IPS DF 6.9 (cell line): ENCODE data around the gene CLVS2.

Source experiments
- DNase-seq: peaks from one replicate; pipeline ENCODE4 v3.0.0-alpha.2; 2013; ENCODE audit warnings: low read depth, low spot score
- H3K27ac ChIP-seq: one replicate; pipeline ENCODE4 v1.5.1; 2013; ENCODE audit warnings: low read length, control low read depth
- H3K27me3 ChIP-seq: 2 replicates; pipeline ENCODE4 v1.6.1; 2013; ENCODE audit warnings: mild to moderate bottlenecking, low read length; ENCODE audit not compliant: control insufficient read depth, insufficient read depth
- H3K36me3 ChIP-seq: 2 replicates; pipeline ENCODE4 v1.6.1; 2013; ENCODE audit warnings: low read length; ENCODE audit not compliant: control insufficient read depth, insufficient read depth
- H3K4me1 ChIP-seq: 2 replicates; pipeline ENCODE4 v1.6.1; 2013; ENCODE audit warnings: low read length; ENCODE audit not compliant: control insufficient read depth, insufficient read depth
- H3K4me3 ChIP-seq: 2 replicates; pipeline ENCODE4 v1.5.1; 2013; ENCODE audit warnings: mild to moderate bottlenecking, low read length
- H3K9me3 ChIP-seq: 2 replicates; pipeline ENCODE4 v1.6.1; 2013; ENCODE audit warnings: low read length, inconsistent platforms; ENCODE audit not compliant: control insufficient read depth, insufficient read depth
- WGBS: extraction: QIAGEN DNeasy Blood & Tissue Kit; methylation state at CpG from one replicate; pipeline ENCODE4 v1.1.7; 2013; ENCODE audit warnings: mixed read lengths, missing lambda C conversion rate; ENCODE audit not compliant: insufficient read length, insufficient coverage; 5-methylcytosine and 5-hydroxymethylcytosine counted together

Gene CLVS2

DNA sequence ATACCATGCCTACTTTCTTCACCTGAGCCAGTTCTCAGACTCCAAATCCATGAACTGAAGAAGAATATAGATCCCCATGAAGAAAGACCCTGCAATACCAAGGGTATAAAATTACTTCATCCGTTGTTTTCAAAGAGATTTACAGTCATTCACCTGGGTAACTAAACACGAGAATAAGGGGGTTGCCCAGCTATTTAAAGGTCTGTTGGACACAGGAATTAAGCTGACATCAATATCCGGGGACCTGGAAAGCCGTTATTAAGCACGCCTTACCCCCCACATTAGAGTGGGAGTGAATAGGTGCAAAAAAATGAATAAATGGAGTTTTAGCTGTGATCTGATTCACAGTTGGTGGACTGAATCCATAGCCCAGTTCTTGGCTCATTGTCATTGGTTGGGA is 28.9 kb downstream of the CLVS2 start:
- Histone ChIP-seq H3K27me3 (no peaks in the 10 kb centered on the region), H3K27ac (no peak overlapping the region)
- no CpG with 5 or more reads among the region's 5 CpGs for WGBS

DNA sequence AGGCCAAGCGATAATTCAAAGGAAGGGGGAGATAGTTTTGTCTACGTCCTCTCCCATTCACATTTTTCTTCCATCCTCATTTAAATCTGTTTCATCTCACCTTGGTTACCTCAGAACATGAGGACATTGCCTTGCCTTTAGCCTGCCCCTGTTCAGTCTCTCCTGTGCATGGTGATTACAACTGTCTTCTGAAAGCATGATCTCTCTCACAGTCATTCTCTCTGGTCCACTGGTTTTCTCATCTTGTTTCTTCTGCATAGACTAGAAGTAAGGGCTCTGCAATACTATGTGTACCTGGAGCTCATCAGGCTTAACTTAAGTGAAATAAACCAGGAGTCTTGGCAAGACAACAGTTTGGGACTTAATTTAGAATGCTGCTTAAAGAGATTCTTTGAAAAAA is 31.4 kb downstream of the CLVS2 start:
- Histone ChIP-seq H3K36me3 (no peaks in the 10 kb centered on the region), H3K27me3 (no peaks in the 10 kb centered on the region), H3K27ac (no peak overlapping the region), H3K4me1 (no peaks in the 10 kb centered on the region), H3K9me3 (no peaks in the 10 kb centered on the region), H3K4me3 (no peak overlapping the region)
- WGBS: no CpG with 5 or more reads among the region's 2 CpGs
- DNase-seq: no peak

More for the DNA sequence above, 28.9 kb downstream of the CLVS2 start:
- no peak overlapping the region for H3K4me3 ChIP-seq
- no peaks in the 10 kb centered on the region for H3K4me1 ChIP-seq
- DNase-seq: no peak
- H3K36me3 ChIP-seq: no peaks in the 10 kb centered on the region
- H3K9me3 ChIP-seq: no peaks in the 10 kb centered on the region

DNA sequence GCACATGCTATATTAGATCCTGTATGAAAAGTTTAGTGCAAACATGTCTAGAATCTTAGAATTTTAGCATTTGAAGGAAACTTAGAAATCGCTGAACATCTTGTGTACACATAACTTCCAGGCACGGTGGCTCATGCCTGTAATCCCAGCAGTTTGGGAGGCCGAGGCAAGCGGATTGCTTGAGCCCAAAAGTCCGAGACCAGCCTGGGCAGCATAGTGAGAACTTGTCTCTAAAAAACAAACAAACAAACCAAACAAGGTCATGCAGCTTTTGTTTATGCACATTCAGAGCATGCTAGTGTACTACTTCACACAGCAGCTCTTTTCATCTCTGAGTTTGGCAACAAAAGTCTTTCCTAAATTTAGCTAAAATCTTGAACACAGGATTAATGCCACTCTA is 32.2 kb downstream of the CLVS2 start:
- Histone ChIP-seq H3K4me1 (no peaks in the 10 kb centered on the region), H3K27ac (no peak overlapping the region), H3K4me3 (no peak overlapping the region), H3K9me3 (no peaks in the 10 kb centered on the region), H3K36me3 (no peaks in the 10 kb centered on the region), H3K27me3 (no peaks in the 10 kb centered on the region)
- no peak for DNase-seq
- WGBS: no CpG with 5 or more reads among the region's 5 CpGs

DNA sequence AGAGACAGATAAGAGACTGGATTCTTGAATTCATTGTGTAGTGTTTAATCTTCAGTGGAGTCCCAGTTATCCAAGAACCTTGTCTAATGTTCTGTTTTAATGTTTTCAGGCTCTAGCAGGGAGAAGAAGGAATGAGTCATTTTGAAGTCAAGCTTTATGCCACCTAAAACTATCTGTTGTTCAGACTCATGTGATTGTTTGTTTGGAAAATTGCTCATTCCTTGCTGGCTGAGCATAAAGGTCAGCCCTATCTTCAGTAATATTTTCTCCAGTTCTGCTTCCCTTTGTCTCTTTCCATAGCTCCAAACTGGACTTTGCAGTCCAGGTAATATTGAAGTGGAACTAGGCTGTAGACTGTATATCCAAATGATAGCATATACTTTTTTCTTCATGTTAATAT is 34.2 kb downstream of the CLVS2 start:
- Histone ChIP-seq H3K4me1 (no peaks in the 10 kb centered on the region), H3K27me3 (no peaks in the 10 kb centered on the region), H3K36me3 (no peaks in the 10 kb centered on the region), H3K27ac (no peak overlapping the region), H3K4me3 (no peak overlapping the region), H3K9me3 (no peaks in the 10 kb centered on the region)
- no peak for DNase-seq

DNA sequence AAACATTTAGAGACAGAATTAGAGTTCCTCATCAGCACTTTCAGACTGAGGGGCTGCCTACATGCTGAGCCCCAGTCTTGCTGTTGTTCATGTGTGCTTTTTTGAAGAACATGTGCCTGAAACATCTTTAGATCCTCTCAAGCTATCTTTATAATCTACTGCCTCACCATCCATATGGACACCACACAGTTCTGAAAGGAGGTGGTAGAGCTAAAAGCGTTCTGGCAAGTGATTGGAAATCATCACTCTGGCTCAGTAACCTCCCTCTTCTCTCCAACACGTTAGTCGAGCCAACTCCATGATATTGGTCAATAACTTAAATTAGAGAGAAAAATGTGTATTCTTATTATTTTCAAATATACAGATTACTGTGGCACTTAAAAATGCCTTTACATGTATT is 40.6 kb downstream of the CLVS2 start:
- no peak for DNase-seq
- Histone ChIP-seq H3K27me3 (no peaks in the 10 kb centered on the region), H3K27ac (no peak overlapping the region), H3K9me3 (no peaks in the 10 kb centered on the region), H3K36me3 (no peaks in the 10 kb centered on the region), H3K4me3 (no peak overlapping the region), H3K4me1 (no peaks in the 10 kb centered on the region)
- no CpG with 5 or more reads among the region's 3 CpGs for whole genome bisulfite sequencing

DNA sequence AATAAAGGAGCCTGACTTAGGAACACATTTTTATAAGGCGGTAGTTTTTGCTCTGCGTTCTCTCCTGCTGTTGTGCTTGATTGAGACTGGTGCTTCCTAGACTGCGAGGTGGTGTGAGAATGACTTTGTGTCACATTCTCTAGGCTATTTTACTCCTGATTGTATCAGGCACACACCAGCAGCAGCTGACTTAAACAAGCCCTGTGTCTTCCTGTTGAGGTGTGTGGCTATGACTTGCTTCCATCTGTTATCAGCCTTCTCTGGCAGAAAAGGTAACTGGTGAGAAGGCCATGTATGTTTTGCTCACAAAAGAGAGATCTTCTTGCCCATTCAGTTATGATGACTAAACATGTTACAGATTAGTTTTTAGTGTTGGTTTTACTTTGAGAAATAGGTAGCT is 43.4 kb downstream of the CLVS2 start:
- Histone ChIP-seq H3K9me3 (no peaks in the 10 kb centered on the region), H3K4me1 (no peaks in the 10 kb centered on the region), H3K27me3 (no peaks in the 10 kb centered on the region), H3K4me3 (no peak overlapping the region), H3K36me3 (no peaks in the 10 kb centered on the region), H3K27ac (no peak overlapping the region)
- no peak for DNase-seq
- WGBS: no CpG with 5 or more reads among the region's 3 CpGs

DNA sequence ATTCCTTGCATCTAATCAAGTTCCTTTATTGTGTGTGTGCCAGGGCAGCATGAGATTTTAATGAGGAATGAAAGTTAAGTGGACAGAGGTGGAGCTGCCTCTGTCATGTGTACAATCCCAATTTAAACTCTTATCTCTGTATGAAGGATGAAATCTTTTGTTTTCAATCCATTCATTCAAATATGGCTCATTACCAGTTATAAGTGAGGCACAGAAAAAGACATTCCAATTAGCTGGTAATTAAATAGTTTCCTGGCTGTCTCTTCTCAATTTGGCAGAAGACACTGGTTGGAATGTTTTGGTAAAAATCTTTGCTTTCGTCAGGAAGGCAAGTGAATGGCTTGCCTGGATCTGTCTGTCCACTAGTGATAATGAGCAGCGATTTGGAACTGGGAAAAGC is 46.4 kb downstream of the CLVS2 start:
- H3K27me3 ChIP-seq: no peaks in the 10 kb centered on the region
- no peak overlapping the region for H3K27ac ChIP-seq
- no peak for DNase-seq
- H3K4me3 ChIP-seq: no peak overlapping the region
- H3K36me3 ChIP-seq: no peaks in the 10 kb centered on the region
- H3K4me1 ChIP-seq: no peaks in the 10 kb centered on the region
- WGBS: no CpG with 5 or more reads among the region's 2 CpGs
- H3K9me3 ChIP-seq: no peaks in the 10 kb centered on the region

DNA sequence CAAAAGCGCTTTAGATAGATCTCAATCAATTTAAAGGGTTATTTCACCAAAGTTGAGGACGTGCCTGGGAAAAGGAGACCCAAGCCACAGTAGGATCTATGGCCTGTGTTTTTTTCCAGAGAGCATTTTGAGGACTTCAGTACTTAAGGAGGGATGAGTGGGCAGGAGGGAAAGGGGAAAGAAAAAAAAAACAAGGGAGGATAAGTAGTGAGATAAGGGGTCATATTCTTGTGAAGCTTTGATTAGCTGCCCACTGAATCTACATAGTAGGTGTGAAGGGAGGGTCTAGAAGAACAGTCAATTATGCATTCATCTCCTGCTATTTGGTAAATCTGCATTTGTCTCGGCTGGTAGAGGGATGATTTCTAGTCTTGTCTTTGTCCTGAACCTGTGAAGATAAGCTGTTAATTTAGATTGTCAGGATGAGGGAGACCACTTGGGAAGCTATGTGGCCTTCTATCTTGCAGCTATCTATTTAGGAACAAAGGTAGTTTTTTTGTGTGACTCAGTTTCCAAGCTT is 48.4 kb downstream of the CLVS2 start:
- DNase-seq: no peak
- no peaks in the 10 kb centered on the region for H3K4me1 ChIP-seq
- H3K27me3 ChIP-seq: no peaks in the 10 kb centered on the region
- H3K27ac ChIP-seq: no peak overlapping the region
- H3K4me3 ChIP-seq: no peak overlapping the region
- no peaks in the 10 kb centered on the region for H3K36me3 ChIP-seq
- WGBS: no CpG with 5 or more reads among the region's 3 CpGs
- H3K9me3 ChIP-seq: no peaks in the 10 kb centered on the region

DNA sequence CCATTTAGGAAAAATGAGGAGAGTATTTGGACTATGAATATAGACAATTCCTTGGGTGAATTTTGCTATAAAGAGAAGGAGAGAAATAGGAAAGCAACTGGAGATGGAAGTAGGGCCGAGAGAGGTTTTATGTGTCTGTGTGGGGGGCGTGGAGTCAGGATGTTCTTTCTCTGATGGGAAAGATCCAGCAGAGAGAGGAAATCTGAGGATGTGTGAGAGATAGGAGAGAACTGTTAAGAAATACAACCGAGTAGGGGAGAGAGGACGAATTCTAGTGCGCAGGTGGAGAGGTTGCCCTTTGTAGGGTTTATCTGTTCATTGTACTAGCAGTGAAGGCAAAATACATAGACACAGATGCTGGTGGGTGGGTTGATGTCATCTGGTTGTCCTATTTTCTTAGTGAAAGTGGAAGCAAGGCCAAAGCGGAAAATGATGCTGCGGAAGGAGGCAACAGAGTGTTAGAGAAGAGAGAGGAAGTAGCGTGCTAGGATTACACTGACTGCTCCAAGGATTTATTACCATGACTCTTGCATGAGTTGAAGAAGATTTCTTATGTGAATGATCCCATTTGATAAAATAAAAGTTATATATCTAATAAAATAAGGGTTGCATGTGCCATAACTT is 57.7 kb downstream of the CLVS2 start:
- no peaks in the 10 kb centered on the region for H3K4me1 ChIP-seq
- no peak for DNase-seq
- no peaks in the 10 kb centered on the region for H3K27me3 ChIP-seq
- no peak overlapping the region for H3K4me3 ChIP-seq
- H3K9me3 ChIP-seq: no peaks in the 10 kb centered on the region
- WGBS: no CpG with 5 or more reads among the region's 8 CpGs
- H3K36me3 ChIP-seq: no peaks in the 10 kb centered on the region
- no peak overlapping the region for H3K27ac ChIP-seq

DNA sequence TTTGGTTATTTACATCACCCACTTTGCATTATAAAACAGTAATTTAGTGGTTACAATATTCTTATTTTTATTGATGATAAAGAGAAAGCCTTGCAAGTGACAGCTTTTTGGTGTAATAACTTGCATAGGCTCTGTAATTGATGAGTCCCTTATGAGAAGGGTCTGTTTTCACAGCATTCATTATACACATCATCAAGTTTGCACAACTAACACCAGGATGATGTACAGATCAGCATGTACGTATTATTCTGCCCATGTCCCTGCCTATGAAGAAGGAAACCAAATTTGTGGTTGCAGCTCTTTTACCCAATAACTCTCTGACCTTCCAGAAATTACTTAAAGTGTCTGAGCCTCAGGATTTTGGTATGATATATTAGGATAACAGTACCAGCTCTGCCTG is 59.2 kb downstream of the CLVS2 start:
- H3K4me3 ChIP-seq: no peak overlapping the region
- no peak overlapping the region for H3K27ac ChIP-seq
- no peaks in the 10 kb centered on the region for H3K4me1 ChIP-seq
- WGBS: no CpG with 5 or more reads among the region's 1 CpG
- no peaks in the 10 kb centered on the region for H3K36me3 ChIP-seq
- no peak for DNase-seq
- no peaks in the 10 kb centered on the region for H3K9me3 ChIP-seq
- H3K27me3 ChIP-seq: no peaks in the 10 kb centered on the region

DNA sequence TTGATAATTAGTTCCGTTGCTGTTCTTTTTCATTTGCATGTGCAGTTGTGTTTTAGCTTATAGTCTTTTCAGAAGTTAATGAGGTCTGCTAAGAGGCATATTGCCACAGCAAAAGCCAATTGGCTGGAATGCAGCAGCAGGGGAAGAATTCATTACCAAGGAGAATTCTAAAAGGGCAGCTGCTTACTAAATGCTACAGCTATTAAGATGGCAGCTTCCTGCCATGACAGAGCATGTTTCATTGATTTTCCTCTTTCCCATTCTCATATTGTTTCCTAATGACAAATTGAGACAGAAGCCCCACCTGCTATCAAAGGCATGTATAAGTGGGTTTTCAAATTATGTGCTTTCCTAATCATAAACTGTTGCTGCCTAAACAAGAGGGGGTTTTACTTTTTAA is 66.6 kb downstream of the CLVS2 start:
- H3K36me3 ChIP-seq: no peaks in the 10 kb centered on the region
- no CpG with 5 or more reads among the region's 1 CpG for WGBS

More for the DNA sequence above, 66.6 kb downstream of the CLVS2 start:
- Histone ChIP-seq H3K4me1 (no peaks in the 10 kb centered on the region), H3K27ac (no peak overlapping the region), H3K27me3 (no peaks in the 10 kb centered on the region), H3K4me3 (no peak overlapping the region), H3K9me3 (no peaks in the 10 kb centered on the region)
- no peak for DNase-seq
